Stomach (tissue), 9 donors: ENCODE data around the gene C21orf58. TPM values are rescaled to one million over a fixed set of nuclear protein-coding genes. Genes with fewer than 3 reads are reported as not detected.

Experiments used
- DNase-seq, 2 donors: peaks; one replicate each; pipeline versions ENCODE4 v3.0.0 to v3.0.0-alpha.2; 2013 to 2019
- H3K27ac ChIP-seq, 5 donors: fragments of 200-600 bp in 4 of 5; sonication (generic) in 4 of 5; one replicate each; pipeline ENCODE4 v1.5.1; 2013 to 2019; ENCODE audit warnings: mild to moderate bottlenecking in 1 of 5, moderate library complexity in 1 of 5
- H3K27me3 ChIP-seq, 3 donors: fragments of 200-600 bp; sonication (generic); one replicate each; pipeline ENCODE4 v1.5.1; 2017 to 2019; ENCODE audit warnings: mixed run types in 1 of 3
- H3K36me3 ChIP-seq, 4 donors: fragments of 200-600 bp; sonication (generic); 1 replicate in 3 of 4; 2 replicates in 1 of 4; pipeline ENCODE4 v1.5.1; 2016 to 2019
- H3K4me1 ChIP-seq, 4 donors: fragments of 200-600 bp; sonication (generic); one replicate each; pipeline ENCODE4 v1.5.1; 2016 to 2019
- H3K4me3 ChIP-seq, 4 donors: fragments of 200-600 bp; sonication (generic) in 3 of 4; one replicate each; pipeline ENCODE4 v1.5.1; 2016 to 2019; ENCODE audit warnings: mild to moderate bottlenecking in 1 of 4
- H3K9me3 ChIP-seq, 4 donors: fragments of 200-600 bp; sonication (generic); one replicate each; pipeline ENCODE4 v1.5.1; 2016 to 2019
- CTCF ChIP-seq, 7 experiments: fragments of 450-650 bp in 4 of 7; fragments of 200-600 bp in 3 of 7; sonication (generic) in 3 of 7; IDR thresholded peaks; one replicate each; pipeline ENCODE4 v1.5.1; 2016 to 2019; ENCODE audit warnings: antibody characterized with exemption in 7 of 7, control low read depth in 2 of 7, mild to moderate bottlenecking in 1 of 7
- EP300 ChIP-seq: sonication (generic); formaldehyde crosslinking; IDR thresholded peaks from one replicate; pipeline ENCODE4 v1.6.1; 2017; ENCODE audit warnings: antibody characterized with exemption
- POLR2A ChIP-seq, 4 donors: fragments of 450-650 bp; IDR thresholded peaks; one replicate each; pipeline ENCODE4 v1.6.1; 2016; ENCODE audit warnings: antibody characterized with exemption in 4 of 4, control low read depth in 2 of 4, mild to moderate bottlenecking in 1 of 4, moderate library complexity in 1 of 4
- POLR2AphosphoS5 ChIP-seq, 3 donors: sonication (generic); formaldehyde crosslinking; IDR thresholded peaks; one replicate each; pipeline ENCODE4 v1.6.1; 2016; ENCODE audit warnings: antibody characterized with exemption in 3 of 3
- WGBS, 5 donors: extraction: QIAGEN DNeasy Blood & Tissue Kit in 3 of 5; methylation state at CpG; one replicate each; pipeline versions ENCODE4 v1.1.5 to v1.1.7; 2013 to 2018; 5-methylcytosine and 5-hydroxymethylcytosine counted together
- intact Hi-C: fragments of 100-400 bp; cut with DNase I; formaldehyde crosslinking; loops from one replicate; pipeline ENCODE4 v1.15.1; 2023; ENCODE audit warnings: low total_unique reads
- polyA plus RNA-seq, 3 donors: library from polyadenylated mRNA; stranded (reverse); fragments of 200-250 nt; gene quantifications; one replicate each; pipeline ENCODE4 v1.2.3, GENCODE V29; 2013
- total RNA-seq, 5 donors: library from RNA; depleted of rRNA; stranded (reverse); fragments of >200 nt; gene quantifications; one replicate each; pipeline versions ENCODE4 v1.1.0 to v1.2.3, GENCODE V29; 2014 to 2016
- donor health status: healthy with polysubstance abuse.
- donor health status: Bipolar disorder and iron deficiency.
- donor health status: healthy.

Gene C21orf58
- total and polyA plus RNA-seq, 8 donors = 0.89 to 15.1 (median 4.1) TPM

GRCh38 chr21:46273341-46273740 lies 50.3 kb downstream of the C21orf58 start:
- no peak overlapping the region for H3K4me3 ChIP-seq
- no peak for TF ChIP-seq CTCF (IDR thresholded peaks at IDR 0.05)
- no peak for TF ChIP-seq POLR2A (IDR thresholded peaks at IDR 0.05)
- TF ChIP-seq POLR2AphosphoS5 (IDR thresholded peaks at IDR 0.05) = no peak
- TF ChIP-seq EP300 = no peak
- no peaks in the 10 kb centered on the region for H3K27me3 ChIP-seq
- no peak overlapping the region for H3K27ac ChIP-seq
- intact Hi-C loops = no loop called here
- H3K36me3 ChIP-seq = peaks cover 93 to 100% (median 100%) of the 10 kb centered on the region in 4 donors
- 96 to 98% (median 97%) methylated on average over 12 to 14 of the region's 14 CpGs for WGBS, 5 donors
- H3K9me3 ChIP-seq = no peaks in the 10 kb centered on the region
- DNase-seq = no peak
- H3K4me1 ChIP-seq = no peaks in the 10 kb centered on the region

GRCh38 chr21:46269466-46269865 lies 54.2 kb downstream of the C21orf58 start:
- Histone ChIP-seq H3K4me1 (no peaks in the 10 kb centered on the region), H3K27me3 (no peaks in the 10 kb centered on the region), H3K4me3 (no peak overlapping the region), H3K36me3 (peaks cover 90 to 100% (median 100%) of the 10 kb centered on the region in 4 donors), H3K27ac (no peak overlapping the region), H3K9me3 (no peaks in the 10 kb centered on the region)
- DNase-seq = no peak
- intact Hi-C loops = no loop called here
- TF ChIP-seq POLR2AphosphoS5 (IDR thresholded peaks at IDR 0.05) (no peak), CTCF (IDR thresholded peaks at IDR 0.05) (no peak), POLR2A (IDR thresholded peaks at IDR 0.05) (no peak), EP300 (no peak)
- 96 to 98% (median 97%) methylated on average over 10 of the region's 10 CpGs for WGBS, 5 donors

- Histone ChIP-seq H3K4me1 (no peaks in the 10 kb centered on the region), H3K9me3 (no peaks in the 10 kb centered on the region), H3K36me3 (peaks cover 86 to 100% (median 100%) of the 10 kb centered on the region in 4 donors), H3K4me3 (no peak overlapping the region), H3K27ac (no peak overlapping the region), H3K27me3 (no peaks in the 10 kb centered on the region)
- intact Hi-C loops = no loop called here
- 90 to 96% (median 95%) methylated on average over 13 of the region's 13 CpGs for WGBS, 5 donors
- TF ChIP-seq EP300 = no peak
- no peak for TF ChIP-seq CTCF (IDR thresholded peaks at IDR 0.05)
- no peak for TF ChIP-seq POLR2A (IDR thresholded peaks at IDR 0.05)
- TF ChIP-seq POLR2AphosphoS5 (IDR thresholded peaks at IDR 0.05) = no peak
- no peak for DNase-seq
Measured at GRCh38 chr21:46268371-46268770, 55.3 kb downstream of the C21orf58 start.

- Histone ChIP-seq H3K4me1 (no peaks in the 10 kb centered on the region), H3K27ac (no peak overlapping the region), H3K4me3 (no peak overlapping the region), H3K36me3 (peaks cover 72 to 100% (median 99%) of the 10 kb centered on the region in 4 donors), H3K27me3 (no peaks in the 10 kb centered on the region), H3K9me3 (no peaks in the 10 kb centered on the region)
- 91 to 96% (median 93%) methylated on average over 19 of the region's 19 CpGs for WGBS, 5 donors
- TF ChIP-seq EP300 (no peak), POLR2A (IDR thresholded peaks at IDR 0.05) (no peak), CTCF (IDR thresholded peaks at IDR 0.05) (no peak), POLR2AphosphoS5 (IDR thresholded peaks at IDR 0.05) (no peak)
- intact Hi-C loops = no loop called here
- DNase-seq = no peak
Measured at GRCh38 chr21:46266946-46267345, 56.7 kb downstream of the C21orf58 start.
